ENCODE data around the gene TFDP1. TPM values are rescaled to one million over a fixed set of nuclear protein-coding genes. Genes with fewer than 3 reads are reported as not detected.
"Not testable (repeated sequence)": the region's sequence is repeated elsewhere in the genome, so short reads cannot be mapped to it uniquely, and the experiment has no call there.

Gene TFDP1
- total RNA-seq, 2 experiments from 2014 or later, result 152 to 153 TPM

DNA sequence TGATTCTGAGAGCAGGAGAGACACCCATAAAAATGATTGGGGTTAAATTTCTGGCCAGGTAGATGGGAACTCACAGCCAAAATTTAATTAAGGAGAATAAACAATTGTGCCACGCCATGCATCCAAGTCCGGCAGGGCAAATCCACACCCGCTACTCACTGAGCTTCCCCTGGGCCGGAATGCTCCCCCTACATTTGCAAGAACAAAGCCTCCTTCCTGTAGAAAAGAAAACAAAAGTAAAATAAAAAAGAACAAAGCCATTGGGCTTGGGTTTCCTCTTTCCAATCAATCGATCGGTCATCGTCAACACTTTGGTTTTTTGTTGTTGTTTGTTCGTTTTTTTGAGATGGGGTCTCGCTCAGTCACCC lies 30.2 kb upstream of the TFDP1 start:
- no peak for DNase-seq
- H3K4me1 Mint-ChIP-seq, result no peaks in the 10 kb centered on the region
- H3K36me3 Mint-ChIP-seq (ENCODE audit: low read depth), result no peaks in the 10 kb centered on the region
- H3K9me3 Mint-ChIP-seq, result no peaks in the 10 kb centered on the region
- H3K27me3 Mint-ChIP-seq, result no peaks in the 10 kb centered on the region
- ChIA-PET CTCF (no interaction called here), POLR2A (no interaction called here)
- no peak overlapping the region for H3K27ac Mint-ChIP-seq
- no peak overlapping the region for H3K4me3 Mint-ChIP-seq

GRCh38 chr13:113555141-113555540 lies 29.4 kb upstream of the TFDP1 start:
- no peaks in the 10 kb centered on the region for H3K9me3 Mint-ChIP-seq
- no peaks in the 10 kb centered on the region for H3K4me1 Mint-ChIP-seq
- DNase-seq, result no peak
- no peaks in the 10 kb centered on the region for H3K36me3 Mint-ChIP-seq (ENCODE audit: low read depth)
- POLR2A ChIA-PET, result no interaction called here
- CTCF ChIA-PET, result no interaction called here
- H3K27me3 Mint-ChIP-seq, result no peaks in the 10 kb centered on the region
- H3K4me3 Mint-ChIP-seq, result no peak overlapping the region
- no peak overlapping the region for H3K27ac Mint-ChIP-seq

- no peaks in the 10 kb centered on the region for H3K4me1 Mint-ChIP-seq
- no peaks in the 10 kb centered on the region for H3K36me3 Mint-ChIP-seq (ENCODE audit: low read depth)
- no peak overlapping the region for H3K27ac Mint-ChIP-seq
- ChIA-PET POLR2A (no interaction called here), CTCF (interaction anchor here (1.5 kb wide), 1 partner anchor 10 kb away, joined by 8 read pairs; no protein-coding TSS in a partner anchor)
- no peak overlapping the region for H3K4me3 Mint-ChIP-seq
- DNase-seq, result no peak
- H3K27me3 Mint-ChIP-seq, result no peaks in the 10 kb centered on the region
- no peaks in the 10 kb centered on the region for H3K9me3 Mint-ChIP-seq
Observed at GRCh38 chr13:113557013-113557412, 27.5 kb upstream of the TFDP1 start.

- H3K36me3 Mint-ChIP-seq (ENCODE audit: low read depth), result no peaks in the 10 kb centered on the region
Observed at GRCh38 chr13:113558461-113558860, 26.1 kb upstream of the TFDP1 start.

GRCh38 chr13:113559061-113559460 lies 25.5 kb upstream of the TFDP1 start:
- POLR2A ChIA-PET, result no interaction called here
- no peaks in the 10 kb centered on the region for H3K9me3 Mint-ChIP-seq
- CTCF ChIA-PET, result no interaction called here
- H3K27ac Mint-ChIP-seq, result no peak overlapping the region
- no peaks in the 10 kb centered on the region for H3K27me3 Mint-ChIP-seq
- DNase-seq, result no peak
- no peak overlapping the region for H3K4me3 Mint-ChIP-seq
- H3K4me1 Mint-ChIP-seq, result no peaks in the 10 kb centered on the region
- H3K36me3 Mint-ChIP-seq (ENCODE audit: low read depth), result no peaks in the 10 kb centered on the region

More at GRCh38 chr13:113558461-113558860, 26.1 kb upstream of the TFDP1 start:
- no peak overlapping the region for H3K4me3 Mint-ChIP-seq
- CTCF ChIA-PET, result no interaction called here
- POLR2A ChIA-PET, result no interaction called here
- H3K27me3 Mint-ChIP-seq, result no peaks in the 10 kb centered on the region
- H3K4me1 Mint-ChIP-seq, result no peaks in the 10 kb centered on the region
- H3K9me3 Mint-ChIP-seq, result no peaks in the 10 kb centered on the region
- DNase-seq, result no peak
- H3K27ac Mint-ChIP-seq, result no peak overlapping the region

- H3K27me3 Mint-ChIP-seq, result no peaks in the 10 kb centered on the region
- no peaks in the 10 kb centered on the region for H3K4me1 Mint-ChIP-seq
- H3K27ac Mint-ChIP-seq, result no peak overlapping the region
- H3K36me3 Mint-ChIP-seq (ENCODE audit: low read depth), result no peaks in the 10 kb centered on the region
- no peak overlapping the region for H3K4me3 Mint-ChIP-seq
- peak; percentile 4 for DNase-seq
- ChIA-PET POLR2A (no interaction called here), CTCF (no interaction called here)
- H3K9me3 Mint-ChIP-seq, result no peaks in the 10 kb centered on the region
Observed at GRCh38 chr13:113559901-113560644, 24.5 kb upstream of the TFDP1 start.

DNA sequence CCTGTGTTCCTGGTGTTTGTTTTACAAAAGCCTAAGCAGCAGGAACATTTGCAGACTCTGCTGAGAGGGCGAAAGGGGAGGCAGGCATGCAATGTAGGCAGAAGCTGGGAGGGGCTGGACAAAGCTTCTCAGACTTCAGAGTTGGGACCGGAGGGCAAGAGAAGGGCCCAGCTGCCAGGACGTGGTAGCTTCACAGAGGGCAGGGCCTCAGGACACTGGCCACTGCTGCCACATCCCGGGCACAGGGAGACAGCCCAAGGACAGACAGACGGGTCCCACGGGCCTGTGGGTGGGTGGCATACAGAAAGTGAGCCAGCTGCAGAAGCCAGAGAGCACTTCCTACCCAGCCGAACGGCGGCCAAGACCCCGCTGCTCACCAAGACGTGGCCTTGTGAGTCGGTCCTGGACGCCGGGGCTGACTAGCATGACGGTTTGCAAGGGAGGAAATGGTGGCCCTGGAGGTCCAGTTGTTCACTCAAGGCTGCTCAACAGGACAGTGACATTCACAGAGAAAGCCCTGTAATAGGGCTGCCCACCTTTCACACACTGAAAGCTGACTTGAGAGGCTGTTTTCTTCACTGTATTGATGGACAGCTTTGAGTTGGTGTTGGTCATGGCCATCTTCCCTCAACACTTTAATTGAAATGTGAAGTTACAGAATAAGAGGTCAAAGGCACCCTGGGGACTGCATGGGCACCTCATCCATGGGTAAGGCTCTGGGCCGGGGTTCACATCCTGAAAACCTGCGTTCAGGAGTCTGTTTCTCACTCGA lies 23.7 kb upstream of the TFDP1 start:
- Mint-ChIP-seq H3K27me3 (no peaks in the 10 kb centered on the region), H3K4me1 (no peaks in the 10 kb centered on the region), H3K4me3 (no peak overlapping the region), H3K27ac (no peak overlapping the region), H3K9me3 (no peaks in the 10 kb centered on the region), H3K36me3 (ENCODE audit: low read depth) (no peaks in the 10 kb centered on the region)
- ChIA-PET POLR2A (no interaction called here), CTCF (no interaction called here)
- DNase-seq, result peak; percentile 5

- Mint-ChIP-seq H3K27me3 (no peaks in the 10 kb centered on the region), H3K27ac (no peak overlapping the region), H3K4me1 (no peaks in the 10 kb centered on the region), H3K4me3 (no peak overlapping the region), H3K36me3 (ENCODE audit: low read depth) (no peaks in the 10 kb centered on the region), H3K9me3 (no peaks in the 10 kb centered on the region)
- DNase-seq, result peak; percentile 4
- POLR2A ChIA-PET, result no interaction called here
- CTCF ChIA-PET, result no interaction called here
Observed at GRCh38 chr13:113561417-113562084, 23.0 kb upstream of the TFDP1 start.

DNA sequence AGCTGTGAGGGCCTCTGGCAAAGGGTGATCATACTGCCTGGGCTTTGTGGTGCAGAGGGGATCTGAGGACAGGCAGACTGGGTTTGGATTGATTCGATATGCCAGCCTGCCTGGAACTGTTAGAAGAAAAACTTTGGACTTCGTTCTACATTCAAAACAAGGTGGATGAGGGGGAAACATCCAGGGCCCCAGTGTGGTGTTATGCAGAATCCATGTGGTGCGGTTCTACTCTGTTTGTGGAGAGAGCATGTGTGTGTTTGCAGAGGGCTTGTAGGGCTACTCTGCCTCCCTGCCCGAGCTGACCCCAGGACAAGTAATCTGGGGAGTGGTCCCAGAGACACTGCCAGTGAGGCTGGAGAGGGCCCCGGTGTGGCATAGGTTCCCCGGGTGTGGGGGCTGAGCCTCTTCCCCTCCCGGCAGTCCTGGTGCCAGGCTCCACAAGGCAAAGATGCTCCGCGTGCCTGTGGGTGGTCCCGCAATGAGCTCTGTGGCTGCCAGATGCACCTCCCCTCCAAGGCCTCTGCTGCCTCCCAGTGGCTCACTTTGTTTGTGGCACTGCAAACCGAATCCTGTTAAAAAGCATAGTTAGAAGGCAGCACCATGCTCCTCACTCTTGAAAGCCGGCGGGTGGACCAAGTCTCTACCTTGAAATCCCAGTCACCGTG lies 22.3 kb upstream of the TFDP1 start:
- Mint-ChIP-seq H3K4me3 (no peak overlapping the region), H3K4me1 (no peaks in the 10 kb centered on the region), H3K27ac (no peak overlapping the region), H3K36me3 (ENCODE audit: low read depth) (no peaks in the 10 kb centered on the region), H3K9me3 (no peaks in the 10 kb centered on the region), H3K27me3 (no peaks in the 10 kb centered on the region)
- ChIA-PET POLR2A (no interaction called here), CTCF (no interaction called here)
- peak; percentile 58 for DNase-seq

- H3K4me3 Mint-ChIP-seq, result no peak overlapping the region
- H3K27me3 Mint-ChIP-seq, result peaks cover 2% of the 10 kb centered on the region
- no peak for DNase-seq
- no peaks in the 10 kb centered on the region for H3K36me3 Mint-ChIP-seq (ENCODE audit: low read depth)
- H3K4me1 Mint-ChIP-seq, result no peaks in the 10 kb centered on the region
- H3K27ac Mint-ChIP-seq, result no peak overlapping the region
- no peaks in the 10 kb centered on the region for H3K9me3 Mint-ChIP-seq
- ChIA-PET POLR2A (no interaction called here), CTCF (no interaction called here)
Observed at GRCh38 chr13:113562844-113563243, 21.7 kb upstream of the TFDP1 start.

DNA sequence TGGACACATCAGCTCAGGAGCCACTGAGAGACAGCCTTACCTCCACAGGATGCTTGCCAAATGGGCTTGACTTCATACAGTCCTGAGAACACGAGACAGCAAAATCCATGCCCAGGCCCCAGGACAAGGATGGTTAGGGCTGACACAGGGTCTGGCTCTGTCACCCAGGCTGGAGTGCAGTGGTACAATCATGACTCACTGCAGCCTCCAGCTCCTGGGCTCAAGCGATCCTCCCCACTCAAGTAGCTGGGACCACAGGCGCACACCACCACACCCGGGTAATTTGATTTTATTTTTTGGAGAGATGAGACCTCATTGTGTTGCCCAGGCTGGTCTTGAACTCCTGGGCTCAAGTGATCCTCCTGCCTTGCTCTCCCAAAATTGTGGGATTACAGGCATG lies 21.0 kb upstream of the TFDP1 start:
- H3K4me3 Mint-ChIP-seq; H3K9me3 Mint-ChIP-seq; H3K4me1 Mint-ChIP-seq; POLR2A ChIA-PET; DNase-seq; CTCF ChIA-PET; H3K36me3 Mint-ChIP-seq (ENCODE audit: low read depth); H3K27ac Mint-ChIP-seq; H3K27me3 Mint-ChIP-seq: not testable (repeated sequence)

- ChIA-PET POLR2A (no interaction called here), CTCF (no interaction called here)
- Mint-ChIP-seq H3K36me3 (ENCODE audit: low read depth) (no peaks in the 10 kb centered on the region), H3K27ac (no peak overlapping the region), H3K4me1 (no peaks in the 10 kb centered on the region), H3K27me3 (peaks cover 13% of the 10 kb centered on the region), H3K9me3 (no peaks in the 10 kb centered on the region), H3K4me3 (no peak overlapping the region)
- peak; percentile 4 for DNase-seq
Observed at GRCh38 chr13:113564331-113565023, 20.1 kb upstream of the TFDP1 start.

Measured in activated CD4-positive, alpha-beta T cell treated with anti-CD3 and anti-CD28 coated beads, Interleukin-2, amount 10 ng/mL, durations not matched to agents 7 days and 5 days (primary cell).